Right lobe of liver (tissue), 6 donors: ENCODE results near the gene APOA1. TPM values are rescaled to one million over a fixed set of nuclear protein-coding genes. Genes with fewer than 3 reads are reported as not detected.

Source experiments
- ATAC-seq, 4 donors: fragments of 200-7000 bp; cut with Tn5 transposase; one replicate each; pipeline ENCODE4 v1.9.1; 2020; ENCODE audit warnings: mild to moderate bottlenecking in 4 of 4, moderate library complexity in 4 of 4
- DNase-seq, 3 donors: peaks; one replicate each; pipeline ENCODE4 v3.0.0-alpha.2; 2020
- H3K27ac ChIP-seq, 3 donors: fragments of 200-600 bp; one replicate each; pipeline ENCODE4 v1.8.0; 2022
- H3K27me3 ChIP-seq, 2 donors: fragments of 200-600 bp; one replicate each; pipeline ENCODE4 v1.8.0; 2022
- H3K36me3 ChIP-seq, 4 donors: fragments of 200-600 bp; sonication (generic) in 1 of 4; one replicate each; pipeline versions ENCODE4 v1.5.1 to v1.8.0; 2017 to 2022; ENCODE audit warnings: control low read depth in 1 of 4
- H3K4me1 ChIP-seq, 4 donors: fragments of 200-600 bp; sonication (generic) in 1 of 4; one replicate each; pipeline versions ENCODE4 v1.5.1 to v1.8.0; 2017 to 2022; ENCODE audit warnings: control low read depth in 1 of 4
- H3K4me3 ChIP-seq, 3 donors: fragments of 200-600 bp; one replicate each; pipeline ENCODE4 v1.8.0; 2022
- H3K9me3 ChIP-seq, 4 donors: fragments of 200-600 bp; sonication (generic) in 1 of 4; one replicate each; pipeline versions ENCODE4 v1.5.1 to v1.8.0; 2017 to 2022; ENCODE audit warnings: control low read depth in 1 of 4
- CTCF ChIP-seq, 4 donors: fragments of 200-600 bp in 3 of 4; fragments of 450-650 bp in 1 of 4; IDR thresholded peaks; one replicate each; pipeline versions ENCODE4 v1.5.1 to v1.8.0; 2016 to 2022; ENCODE audit warnings: antibody characterized with exemption in 4 of 4, mild to moderate bottlenecking in 2 of 4
- POLR2A ChIP-seq: fragments of 450-650 bp; IDR thresholded peaks from one replicate; pipeline ENCODE4 v1.6.1; 2017; ENCODE audit warnings: antibody characterized with exemption, mild to moderate bottlenecking
- WGBS: methylation state at CpG from one replicate; pipeline ENCODE4 v1.1.6; 2018; ENCODE audit warnings: low coverage, low lambda C conversion rate; ENCODE audit not compliant: insufficient coverage; ENCODE audit errors: missing lambda C conversion rate; 5-methylcytosine and 5-hydroxymethylcytosine counted together
- intact Hi-C, 2 donors: fragments of 100-400 bp; cut with DNase I; formaldehyde crosslinking; loops; one replicate each; pipeline versions ENCODE4 v1.11.2 to v1.14.1; 2022
- total RNA-seq, 6 experiments: library from RNA; depleted of rRNA in 2 of 6; stranded (reverse); fragments of >200 nt in 2 of 6; fragmentation: NEBNext Ultra II Directional in 3 of 6; extraction: Animal tissue kit (Norgen Biotek cat#: 25700) in 3 of 6; gene quantifications; one replicate each; pipeline versions ENCODE4 v1.1.0 to v1.2.4, GENCODE V29; 2016 to 2023
- donor health status: DM: no; HTN: yes; CAD: no.
- donor health status: DM: no; HTN: no; CAD: no.
- donor health status: DM: no; HTN: no; CAD: no.
- donor health status: DM: no; HTN: yes; CAD: no.
- donor health status: DM: no; HTN: yes; CAD: no.

The APOA1 gene
- total RNA-seq, 6 experiments from 2014 or later: 5,429 to 12,494 (median 8,679) TPM

GRCh38 chr11:116826751-116827431, 10.5 kb downstream of the APOA1 start:
- no CpG with 5 or more reads among the region's 9 CpGs for WGBS
- ATAC-seq (peak; percentile 50 to 70 (median 54)), DNase-seq (peak; percentile 83 to 98 (median 94))
- H3K4me1 ChIP-seq: peaks cover 0 to 37% (median 17%) of the 10 kb centered on the region in 4 donors
- H3K36me3 ChIP-seq: no peaks in the 10 kb centered on the region
- H3K27me3 ChIP-seq: no peaks in the 10 kb centered on the region
- peak overlapping the region in 2 of 3 donors; percentile 16 to 35 for H3K4me3 ChIP-seq
- TF ChIP-seq CTCF (IDR thresholded peaks at IDR 0.05): no peak
- peak; percentile 45 for TF ChIP-seq POLR2A
- H3K9me3 ChIP-seq: no peaks in the 10 kb centered on the region
- intact Hi-C loops: no loop called here
- peak overlapping the region; percentile 67 to 88 (median 70) for H3K27ac ChIP-seq

GRCh38 chr11:116825854-116826750, 11.3 kb downstream of the APOA1 start:
- H3K4me1 ChIP-seq: peaks cover 0 to 37% (median 17%) of the 10 kb centered on the region in 4 donors
- 28% methylated on average over 10 of the region's 22 CpGs for WGBS
- H3K27ac ChIP-seq: peak overlapping the region; percentile 67 to 82 (median 70)
- peak; percentile 72 to 89 (median 81) for DNase-seq
- ATAC-seq: peak; percentile 11 to 45 (median 30)
- intact Hi-C loops: no loop called here
- H3K36me3 ChIP-seq: no peaks in the 10 kb centered on the region
- no peaks in the 10 kb centered on the region for H3K27me3 ChIP-seq
- no peaks in the 10 kb centered on the region for H3K9me3 ChIP-seq
- TF ChIP-seq POLR2A (no peak), CTCF (IDR thresholded peaks at IDR 0.05) (peak in 1 of 4 donors; percentile 0)
- H3K4me3 ChIP-seq: peak overlapping the region in 2 of 3 donors; percentile 16 to 35

- Histone ChIP-seq H3K4me3 (no peak overlapping the region), H3K4me1 (peaks cover 0 to 37% (median 17%) of the 10 kb centered on the region in 4 donors), H3K27ac (peak overlapping the region; percentile 67 to 82 (median 70)), H3K27me3 (no peaks in the 10 kb centered on the region), H3K9me3 (no peaks in the 10 kb centered on the region), H3K36me3 (no peaks in the 10 kb centered on the region)
- peak in 2 of 3 donors; percentile 68 to 74 for DNase-seq
- intact Hi-C loops: no loop called here
- WGBS: 17% methylated on average over 3 of the region's 5 CpGs
- TF ChIP-seq POLR2A (no peak), CTCF (IDR thresholded peaks at IDR 0.05) (peak in 3 of 4 donors; percentile 30 to 36 (median 32))
- peak in 3 of 4 donors; percentile 12 to 40 (median 39) for ATAC-seq
Observed at GRCh38 chr11:116825434-116825833, 12.0 kb downstream of the APOA1 start.

GRCh38 chr11:116823031-116823843, 14.2 kb downstream of the APOA1 start, which contains the start of gene APOA4:
TSS of gene APOA4 (minus strand) at chr11:116823304. CDS start at chr11:116823191, 113 bp downstream.
- 30% methylated on average over 3 of the region's 16 CpGs for WGBS
- Histone ChIP-seq H3K27me3 (no peaks in the 10 kb centered on the region), H3K27ac (no peak within 1 kb of the TSS), H3K4me1 (peaks cover 0 to 30% (median 15%) of the 10 kb centered on the region in 4 donors), H3K9me3 (no peaks in the 10 kb centered on the region), H3K4me3 (no peak within 1 kb of the TSS), H3K36me3 (no peaks in the 10 kb centered on the region)
- DNase-seq (no peak), ATAC-seq (no peak)
- intact Hi-C loops: no loop called here
- no peak for TF ChIP-seq CTCF (IDR thresholded peaks at IDR 0.05)
- TF ChIP-seq POLR2A: no peak
